ENCODE measurements around the gene NCS1.
"Not testable (repeated sequence)": the region's sequence is repeated elsewhere in the genome, so short reads cannot be mapped to it uniquely, and the experiment has no call there.

NCS1 gene

GRCh38 chr9:130237763-130238524 lies 65.7 kb downstream of the NCS1 start:
- no peak for DNase-seq

- DNase-seq = no peak
Measured at GRCh38 chr9:130239363-130239695, 67.1 kb downstream of the NCS1 start.

- DNase-seq = no peak
Measured at GRCh38 chr9:130239741-130240241, 67.6 kb downstream of the NCS1 start.

GRCh38 chr9:130240410-130241197 lies 68.4 kb downstream of the NCS1 start:
- DNase-seq = peak in 10 of 14 donors; percentile 13 to 75 (median 30)

GRCh38 chr9:130241198-130241535 lies 69.0 kb downstream of the NCS1 start:
- DNase-seq = no peak

GRCh38 chr9:130242270-130243014 lies 70.2 kb downstream of the NCS1 start:
- peak in 1 of 14 donors; percentile 52 for DNase-seq

GRCh38 chr9:130243015-130243881 lies 71.0 kb downstream of the NCS1 start:
- peak in 11 of 14 donors; percentile 10 to 65 (median 34) for DNase-seq

- DNase-seq = no peak
Measured at GRCh38 chr9:130243882-130244170, 71.6 kb downstream of the NCS1 start.

- DNase-seq = no peak
Measured at GRCh38 chr9:130244548-130245165, 72.5 kb downstream of the NCS1 start.

GRCh38 chr9:130245474-130245873 lies 73.3 kb downstream of the NCS1 start:
- no peak for DNase-seq

GRCh38 chr9:130246126-130246525 lies 73.9 kb downstream of the NCS1 start:
- DNase-seq = no peak

- no peak for DNase-seq
Measured at GRCh38 chr9:130254747-130255630, 82.8 kb downstream of the NCS1 start.

GRCh38 chr9:130255631-130256134 lies 83.5 kb downstream of the NCS1 start:
- DNase-seq = no peak

- DNase-seq = no peak
Measured at GRCh38 chr9:130256644-130257043, 84.4 kb downstream of the NCS1 start.

GRCh38 chr9:130258137-130258536 lies 85.9 kb downstream of the NCS1 start:
- DNase-seq = not testable (repeated sequence)

- no peak for DNase-seq
Measured at GRCh38 chr9:130259044-130259443, 86.8 kb downstream of the NCS1 start.

GRCh38 chr9:130260816-130261765 lies 88.9 kb downstream of the NCS1 start:
- no peak for DNase-seq

- no peak for DNase-seq
Measured at GRCh38 chr9:130262061-130262745, 90.0 kb downstream of the NCS1 start.

- DNase-seq = no peak
Measured at GRCh38 chr9:130262771-130263170, 90.6 kb downstream of the NCS1 start.

All from C1 segment of cervical spinal cord (tissue), 14 donors.